HL-60 (cell line): Measurements from ENCODE around the gene C16orf86.

Experiments used
- CTCF ChIP-seq: IDR thresholded peaks from one replicate; pipeline ENCODE4 v1.5.1; 2011; ENCODE audit warnings: low read length, control low read depth, inconsistent platforms; ENCODE audit not compliant: insufficient read depth
- POLR2AphosphoS5 ChIP-seq: IDR thresholded peaks from 2 replicates; pipeline ENCODE4 v1.6.1; 2012; ENCODE audit warnings: low read depth
- REST ChIP-seq: IDR thresholded peaks from 2 replicates; pipeline ENCODE4 v1.6.1; 2012; ENCODE audit warnings: low read depth; ENCODE audit not compliant: insufficient replicate concordance
- SPI1 ChIP-seq: IDR thresholded peaks from 2 replicates; pipeline ENCODE4 v1.6.1; 2012; ENCODE audit warnings: low read depth, mild to moderate bottlenecking, borderline replicate concordance

- no peak for TF ChIP-seq POLR2AphosphoS5
- TF ChIP-seq CTCF: no peak
- TF ChIP-seq SPI1: no peak
- TF ChIP-seq REST: no peak
These were observed 9.4 kb downstream of the C16orf86 start for GRCh38 chr16:67675999-67676398.
